Neural progenitor cell (in vitro differentiated cells): ENCODE results near the gene ZMIZ1. TPM values are rescaled to one million over a fixed set of nuclear protein-coding genes. Genes with fewer than 3 reads are reported as not detected.
A peak's percentile ranks its signal among the peaks of the same experiment; 100 is the strongest.

Source experiments
- DNase-seq: peaks from one replicate; pipeline ENCODE4 v3.0.0-alpha.2; 2016; ENCODE audit warnings: low spot score
- H2AFZ ChIP-seq: fragments of 200-600 bp; sonication (generic); replicated peaks from 2 replicates; pipeline ENCODE4 v1.6.1; 2016; ENCODE audit warnings: antibody characterized with exemption
- H3F3A ChIP-seq: fragments of 200-600 bp; sonication (generic); 2 replicates; pipeline ENCODE4 v1.6.1; 2016; ENCODE audit warnings: antibody characterized with exemption, low read depth
- H3K27ac ChIP-seq: fragments of 200-600 bp; sonication (generic); 2 replicates; pipeline ENCODE4 v1.5.1; 2016; ENCODE audit warnings: mild to moderate bottlenecking
- H3K27me3 ChIP-seq: fragments of 200-600 bp; sonication (generic); 2 replicates; pipeline ENCODE4 v1.6.1; 2016; ENCODE audit warnings: mild to moderate bottlenecking, moderate library complexity
- H3K36me3 ChIP-seq: fragments of 200-600 bp; sonication (generic); 2 replicates; pipeline ENCODE4 v1.5.1; 2016
- H3K4me1 ChIP-seq: fragments of 200-600 bp; sonication (generic); 2 replicates; pipeline ENCODE4 v1.6.1; 2016; ENCODE audit warnings: mixed run types
- H3K4me2 ChIP-seq: fragments of 200-600 bp; sonication (generic); 2 replicates; pipeline ENCODE4 v1.6.1; 2016
- H3K4me3 ChIP-seq: fragments of 200-600 bp; sonication (generic); 2 replicates; pipeline ENCODE4 v1.5.1; 2016
- H3K79me2 ChIP-seq: fragments of 200-600 bp; sonication (generic); 2 replicates; pipeline ENCODE4 v1.6.1; 2016; ENCODE audit warnings: low read depth
- H3K9ac ChIP-seq: fragments of 200-600 bp; sonication (generic); 2 replicates; pipeline ENCODE4 v1.6.1; 2016
- H3K9me3 ChIP-seq: fragments of 200-600 bp; sonication (generic); 2 replicates; pipeline ENCODE4 v1.5.1; 2016; ENCODE audit warnings: low read depth
- H4K20me1 ChIP-seq: fragments of 200-600 bp; sonication (generic); 2 replicates; pipeline ENCODE4 v1.6.1; 2016; ENCODE audit warnings: low read depth
- H3K27ac Mint-ChIP-seq: 3 replicates; pipeline ENCODE4 v1.8.0; 2021; ENCODE audit warnings: mixed read lengths
- H3K27me3 Mint-ChIP-seq: 2 replicates; pipeline ENCODE4 v1.8.0; 2022; ENCODE audit warnings: low read depth, mild to moderate bottlenecking, inconsistent platforms, moderate library complexity, mixed read lengths; ENCODE audit not compliant: insufficient read depth
- H3K36me3 Mint-ChIP-seq: 3 replicates; pipeline ENCODE4 v1.8.0; 2021; ENCODE audit warnings: mixed read lengths
- H3K4me1 Mint-ChIP-seq: 3 replicates; pipeline ENCODE4 v1.8.0; 2021; ENCODE audit warnings: mixed read lengths
- H3K4me3 Mint-ChIP-seq: 3 replicates; pipeline ENCODE4 v1.8.0; 2021; ENCODE audit warnings: mild to moderate bottlenecking, moderate library complexity, mixed read lengths
- H3K9me3 Mint-ChIP-seq: 3 replicates; pipeline ENCODE4 v1.8.0; 2020; ENCODE audit warnings: mixed read lengths
- EZH2 ChIP-seq: fragments of 200-600 bp; sonication (generic); IDR thresholded peaks from 2 replicates; pipeline ENCODE4 v1.6.1; 2017; ENCODE audit warnings: antibody characterized with exemption, mild to moderate bottlenecking, moderate library complexity
- EZH2phosphoT487 ChIP-seq: fragments of 200-600 bp; sonication (generic); IDR thresholded peaks from 2 replicates; pipeline ENCODE4 v1.6.1; 2017; ENCODE audit warnings: antibody characterized with exemption
- total RNA-seq: library from RNA; depleted of rRNA; stranded (reverse); fragments of >200 nt; gene quantifications from 2 replicates; pipeline ENCODE4 v1.2.3, GENCODE V29; 2015; ENCODE audit warnings: low replicate concordance
- TF ChIP-seq, protein P1 (sequence below): fragments of 200-600 bp; sonication (generic); IDR thresholded peaks from 2 replicates; pipeline ENCODE4 v1.5.1; 2017; ENCODE audit warnings: antibody characterized with exemption, mild to moderate bottlenecking

The ZMIZ1 gene
- total RNA-seq, 1 donor from 2014 or later = 5.8 TPM

DNA sequence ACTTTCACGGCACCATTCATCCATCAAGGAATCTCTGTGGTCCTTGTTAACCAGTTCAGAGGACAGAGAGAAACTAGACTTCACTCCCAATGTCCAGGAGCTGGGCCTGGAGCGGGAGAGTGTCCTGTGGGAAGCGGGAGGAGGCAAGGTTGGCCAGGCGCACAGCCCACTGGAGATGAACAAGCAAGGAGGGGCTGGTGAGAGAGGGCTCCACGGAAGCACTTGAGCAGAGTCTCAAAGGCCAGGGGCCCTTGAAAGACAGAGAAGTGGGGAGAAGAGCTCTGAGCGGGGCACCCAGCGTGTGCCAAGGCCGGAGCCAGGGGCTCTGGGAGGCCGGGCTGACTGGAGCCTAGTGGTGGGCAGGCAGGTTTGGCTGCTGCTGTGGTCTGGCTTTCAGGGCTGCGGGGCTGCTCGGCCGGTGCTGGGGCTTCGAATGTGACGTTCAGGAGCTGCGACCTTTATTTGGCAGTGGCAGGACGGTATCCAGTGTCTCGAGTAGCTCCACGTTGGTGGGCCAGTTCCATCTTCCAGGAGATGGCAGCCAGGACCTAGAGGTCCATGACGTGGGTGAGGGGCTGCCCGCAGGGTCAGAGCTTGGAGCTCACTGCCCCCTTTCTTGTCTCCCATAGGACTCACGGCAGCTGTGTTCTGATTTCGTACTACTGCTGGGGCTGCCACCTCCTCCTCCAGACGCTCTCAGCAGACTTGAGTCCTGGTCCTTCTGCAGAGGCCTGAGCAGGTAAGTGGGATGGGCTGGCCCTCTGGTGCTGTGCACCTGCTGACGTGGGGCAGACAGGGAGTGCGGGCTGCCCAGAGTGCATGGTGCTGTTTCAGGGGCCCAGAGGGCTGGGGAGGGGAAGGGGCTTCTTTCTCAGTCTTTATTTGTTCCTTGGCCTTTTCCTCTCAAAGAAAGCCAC, 49.8 kb downstream of the ZMIZ1 start:
- no peaks in the 10 kb centered on the region for H3K9me3 Mint-ChIP-seq
- Histone ChIP-seq H3K4me1 (peaks cover 21% of the 10 kb centered on the region), H4K20me1 (peaks cover 89% of the 10 kb centered on the region), H3K27ac (no peak overlapping the region), H3K4me3 (no peak overlapping the region), H3F3A (peaks cover 4% of the 10 kb centered on the region), H3K36me3 (no peaks in the 10 kb centered on the region), H3K9me3 (no peaks in the 10 kb centered on the region), H2AFZ (no peak overlapping the region), H3K9ac (no peak overlapping the region), H3K4me2 (no peak overlapping the region), H3K79me2 (peaks cover 44% of the 10 kb centered on the region), H3K27me3 (no peaks in the 10 kb centered on the region)
- TF ChIP-seq EZH2 = no peak
- no peak for TF ChIP-seq EZH2phosphoT487
- peaks cover 58% of the 10 kb centered on the region for H3K4me1 Mint-ChIP-seq
- no peak for DNase-seq
- no peak overlapping the region for H3K4me3 Mint-ChIP-seq
- H3K27me3 Mint-ChIP-seq = peaks cover 16% of the 10 kb centered on the region
- H3K27ac Mint-ChIP-seq = peak overlapping the region; percentile 29
- H3K36me3 Mint-ChIP-seq = peaks cover 21% of the 10 kb centered on the region

DNA sequence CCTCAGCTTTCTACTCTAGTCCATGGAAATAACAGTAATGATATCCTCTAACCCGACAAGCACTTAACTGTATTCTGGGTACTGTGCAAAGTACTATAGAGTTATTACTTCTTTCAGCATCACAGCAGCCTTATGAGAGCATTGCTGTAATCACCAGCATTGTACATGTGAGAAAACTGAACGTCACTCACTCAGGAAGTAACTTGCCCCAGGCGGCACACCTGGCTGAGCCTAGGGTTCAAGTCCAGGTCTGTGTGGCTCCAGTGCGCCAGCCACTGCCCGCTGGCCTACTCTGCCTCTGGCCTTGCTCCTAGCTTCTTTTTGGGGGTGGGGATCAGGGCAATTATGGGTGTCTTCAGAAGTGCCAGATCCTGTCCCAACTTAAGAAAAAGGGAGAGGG, 50.5 kb downstream of the ZMIZ1 start:
- Histone ChIP-seq H4K20me1 (peaks cover 89% of the 10 kb centered on the region), H3K4me2 (no peak overlapping the region), H3F3A (peaks cover 4% of the 10 kb centered on the region), H3K9ac (no peak overlapping the region), H3K9me3 (no peaks in the 10 kb centered on the region), H2AFZ (no peak overlapping the region), H3K4me3 (no peak overlapping the region), H3K4me1 (peaks cover 14% of the 10 kb centered on the region), H3K27ac (no peak overlapping the region), H3K36me3 (no peaks in the 10 kb centered on the region), H3K79me2 (peaks cover 38% of the 10 kb centered on the region), H3K27me3 (no peaks in the 10 kb centered on the region)
- peaks cover 8% of the 10 kb centered on the region for H3K27me3 Mint-ChIP-seq
- no peaks in the 10 kb centered on the region for H3K9me3 Mint-ChIP-seq
- H3K4me1 Mint-ChIP-seq = peaks cover 52% of the 10 kb centered on the region
- H3K36me3 Mint-ChIP-seq = peaks cover 21% of the 10 kb centered on the region
- H3K4me3 Mint-ChIP-seq = no peak overlapping the region
- TF ChIP-seq EZH2phosphoT487 (no peak), EZH2 (no peak)
- TF ChIP-seq, protein P1, sequence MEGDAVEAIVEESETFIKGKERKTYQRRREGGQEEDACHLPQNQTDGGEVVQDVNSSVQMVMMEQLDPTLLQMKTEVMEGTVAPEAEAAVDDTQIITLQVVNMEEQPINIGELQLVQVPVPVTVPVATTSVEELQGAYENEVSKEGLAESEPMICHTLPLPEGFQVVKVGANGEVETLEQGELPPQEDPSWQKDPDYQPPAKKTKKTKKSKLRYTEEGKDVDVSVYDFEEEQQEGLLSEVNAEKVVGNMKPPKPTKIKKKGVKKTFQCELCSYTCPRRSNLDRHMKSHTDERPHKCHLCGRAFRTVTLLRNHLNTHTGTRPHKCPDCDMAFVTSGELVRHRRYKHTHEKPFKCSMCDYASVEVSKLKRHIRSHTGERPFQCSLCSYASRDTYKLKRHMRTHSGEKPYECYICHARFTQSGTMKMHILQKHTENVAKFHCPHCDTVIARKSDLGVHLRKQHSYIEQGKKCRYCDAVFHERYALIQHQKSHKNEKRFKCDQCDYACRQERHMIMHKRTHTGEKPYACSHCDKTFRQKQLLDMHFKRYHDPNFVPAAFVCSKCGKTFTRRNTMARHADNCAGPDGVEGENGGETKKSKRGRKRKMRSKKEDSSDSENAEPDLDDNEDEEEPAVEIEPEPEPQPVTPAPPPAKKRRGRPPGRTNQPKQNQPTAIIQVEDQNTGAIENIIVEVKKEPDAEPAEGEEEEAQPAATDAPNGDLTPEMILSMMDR = no peak
- no peak overlapping the region for H3K27ac Mint-ChIP-seq
- DNase-seq = no peak

DNA sequence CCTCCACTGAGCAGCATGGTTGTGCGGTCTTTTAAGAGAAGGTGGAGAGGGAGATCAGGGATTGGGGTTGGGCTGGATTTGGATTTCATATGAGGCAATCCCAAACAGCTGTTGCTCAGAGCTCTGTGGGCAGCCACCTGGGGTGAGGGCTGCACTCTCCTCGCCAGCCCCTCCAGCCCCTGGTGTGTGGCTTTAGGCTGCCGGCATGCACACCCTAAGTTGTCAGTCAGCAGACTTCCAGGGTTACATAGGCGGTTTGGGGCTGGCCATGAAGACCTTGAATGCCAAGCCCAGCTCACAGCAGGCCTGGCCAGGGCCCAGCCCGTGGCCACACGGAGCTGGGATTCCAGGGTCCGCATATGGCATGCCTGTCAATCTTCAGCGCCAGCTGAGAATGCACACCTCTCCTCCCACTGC, 54.8 kb downstream of the ZMIZ1 start:
- peaks cover 4% of the 10 kb centered on the region for H3K27me3 Mint-ChIP-seq
- Histone ChIP-seq H3K4me3 (no peak overlapping the region), H3K4me2 (no peak overlapping the region), H3K9ac (no peak overlapping the region), H3K27me3 (no peaks in the 10 kb centered on the region), H3K79me2 (no peaks in the 10 kb centered on the region), H3K27ac (no peak overlapping the region), H2AFZ (no peak overlapping the region), H4K20me1 (peaks cover 89% of the 10 kb centered on the region), H3K36me3 (no peaks in the 10 kb centered on the region), H3K4me1 (peaks cover 21% of the 10 kb centered on the region), H3K9me3 (no peaks in the 10 kb centered on the region), H3F3A (peaks cover 24% of the 10 kb centered on the region)
- H3K9me3 Mint-ChIP-seq = no peaks in the 10 kb centered on the region
- no peak for DNase-seq
- H3K27ac Mint-ChIP-seq = no peak overlapping the region
- TF ChIP-seq, protein P1 = no peak
- TF ChIP-seq EZH2 (no peak), EZH2phosphoT487 (no peak)
- H3K36me3 Mint-ChIP-seq = peaks cover 11% of the 10 kb centered on the region
- peaks cover 45% of the 10 kb centered on the region for H3K4me1 Mint-ChIP-seq
- no peak overlapping the region for H3K4me3 Mint-ChIP-seq

- no peak overlapping the region for H3K27ac Mint-ChIP-seq
These were observed 55.3 kb downstream of the ZMIZ1 start for GRCh38 chr10:79124066-79124465.

More at GRCh38 chr10:79124066-79124465, 55.3 kb downstream of the ZMIZ1 start:
- no peaks in the 10 kb centered on the region for H3K9me3 Mint-ChIP-seq
- no peak overlapping the region for H3K9ac ChIP-seq
- H3K4me1 Mint-ChIP-seq = peaks cover 49% of the 10 kb centered on the region
- TF ChIP-seq, protein P1 = no peak
- no peak for TF ChIP-seq EZH2
- no peak for TF ChIP-seq EZH2phosphoT487
- H3K9me3 ChIP-seq = no peaks in the 10 kb centered on the region
- peaks cover 26% of the 10 kb centered on the region for H3K4me1 ChIP-seq
- no peak overlapping the region for H3K4me3 Mint-ChIP-seq
- H3K79me2 ChIP-seq = no peaks in the 10 kb centered on the region
- H2AFZ ChIP-seq = no peak overlapping the region
- H3K27ac ChIP-seq = no peak overlapping the region
- peaks cover 29% of the 10 kb centered on the region for H3F3A ChIP-seq
- H3K36me3 Mint-ChIP-seq = peaks cover 11% of the 10 kb centered on the region
- no peak overlapping the region for H3K4me2 ChIP-seq
- no peaks in the 10 kb centered on the region for H3K27me3 ChIP-seq
- no peak for DNase-seq
- H3K36me3 ChIP-seq = no peaks in the 10 kb centered on the region
- peaks cover 89% of the 10 kb centered on the region for H4K20me1 ChIP-seq
- H3K27me3 Mint-ChIP-seq = peaks cover 4% of the 10 kb centered on the region
- no peak overlapping the region for H3K4me3 ChIP-seq
